GM18520 (cell line): Measurements from ENCODE around the gene GALNT10.

Experiments used
- ATAC-seq: cut with Tn5 transposase; IDR thresholded peaks from one replicate; pipeline ENCODE4 v1.9.1; 2021; ENCODE audit not compliant: unreplicated experiment

GALNT10 gene

DNA sequence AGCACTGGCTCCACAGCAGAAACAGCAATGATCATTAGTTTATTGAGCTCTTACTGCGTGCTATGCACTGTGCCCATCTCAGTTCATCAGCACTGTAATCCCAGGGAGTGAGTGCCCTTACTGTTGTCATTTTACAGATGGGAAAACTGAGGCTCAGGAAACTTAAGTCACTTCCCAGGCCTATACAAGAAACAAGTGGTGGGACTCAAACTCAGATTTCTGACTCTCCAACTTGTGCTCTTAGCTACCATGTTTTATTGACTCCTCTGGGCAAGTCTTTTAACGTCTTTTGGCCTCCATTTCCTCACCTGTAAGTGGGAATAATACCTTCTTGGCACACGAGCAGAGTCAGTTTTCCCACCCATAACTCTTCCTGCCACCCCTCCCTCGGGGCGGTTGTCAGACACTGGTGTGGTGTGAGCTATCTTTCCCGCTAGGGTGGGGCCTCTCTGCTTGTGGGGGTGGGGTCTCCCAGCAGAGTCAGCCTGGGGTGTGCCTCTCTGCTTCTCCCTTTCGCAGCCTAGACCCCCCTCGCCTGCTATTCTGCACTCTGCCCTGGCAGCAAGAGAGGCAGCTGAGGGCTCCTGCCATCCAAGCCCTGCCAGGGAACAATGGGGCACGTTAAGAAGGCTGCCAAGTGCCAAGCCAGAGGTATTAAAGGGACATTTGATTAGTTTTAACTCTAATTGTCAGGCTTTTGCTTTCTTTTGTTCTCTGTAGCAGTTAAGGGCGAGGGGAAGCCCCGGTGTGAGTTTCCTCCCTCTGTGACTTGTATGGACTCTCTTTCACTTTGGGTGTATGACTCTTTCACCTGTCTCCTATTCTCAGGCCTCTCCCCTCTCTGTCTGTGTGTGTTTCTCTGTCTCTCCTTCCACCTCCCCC lies 12.1 kb downstream of the GALNT10 start:
- ATAC-seq, result peak; percentile 92

DNA sequence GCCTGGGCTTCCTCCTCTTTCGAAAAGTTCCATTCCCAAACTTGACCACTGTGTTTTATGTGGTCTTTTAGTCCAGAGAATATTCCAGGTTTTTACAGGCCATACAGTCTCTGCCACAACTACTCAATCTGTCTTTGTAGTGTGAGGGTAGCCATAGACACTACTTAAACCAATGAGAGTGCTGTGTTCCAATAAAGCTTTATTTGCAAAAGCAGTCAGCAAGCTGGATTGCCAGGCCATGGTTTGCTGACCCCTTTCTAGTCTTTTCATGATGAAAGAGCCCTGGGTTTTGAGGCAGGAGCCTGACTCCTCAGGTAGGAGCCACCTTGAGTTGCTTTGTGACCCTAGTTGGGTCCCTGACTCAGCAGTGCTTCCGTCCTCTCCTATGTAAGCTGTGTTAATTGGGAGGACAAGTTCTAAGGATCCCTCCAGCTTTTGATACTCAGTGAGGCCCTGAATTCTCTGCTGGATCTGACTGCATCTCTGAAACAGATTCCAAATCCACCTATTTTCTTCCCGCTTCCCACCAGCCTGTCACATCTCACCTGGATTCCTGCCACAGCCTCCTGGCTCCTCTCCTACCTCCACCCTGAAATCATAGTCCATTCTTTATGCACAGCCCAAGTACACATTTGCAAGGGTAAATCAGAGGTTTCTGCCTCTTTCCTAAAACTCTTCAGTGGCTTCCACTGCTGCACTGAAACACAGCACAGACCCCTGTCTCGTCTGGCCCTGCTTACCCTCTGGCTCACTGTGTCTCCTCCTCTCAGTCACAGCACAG lies 13.5 kb downstream of the GALNT10 start:
- ATAC-seq, result no peak

DNA sequence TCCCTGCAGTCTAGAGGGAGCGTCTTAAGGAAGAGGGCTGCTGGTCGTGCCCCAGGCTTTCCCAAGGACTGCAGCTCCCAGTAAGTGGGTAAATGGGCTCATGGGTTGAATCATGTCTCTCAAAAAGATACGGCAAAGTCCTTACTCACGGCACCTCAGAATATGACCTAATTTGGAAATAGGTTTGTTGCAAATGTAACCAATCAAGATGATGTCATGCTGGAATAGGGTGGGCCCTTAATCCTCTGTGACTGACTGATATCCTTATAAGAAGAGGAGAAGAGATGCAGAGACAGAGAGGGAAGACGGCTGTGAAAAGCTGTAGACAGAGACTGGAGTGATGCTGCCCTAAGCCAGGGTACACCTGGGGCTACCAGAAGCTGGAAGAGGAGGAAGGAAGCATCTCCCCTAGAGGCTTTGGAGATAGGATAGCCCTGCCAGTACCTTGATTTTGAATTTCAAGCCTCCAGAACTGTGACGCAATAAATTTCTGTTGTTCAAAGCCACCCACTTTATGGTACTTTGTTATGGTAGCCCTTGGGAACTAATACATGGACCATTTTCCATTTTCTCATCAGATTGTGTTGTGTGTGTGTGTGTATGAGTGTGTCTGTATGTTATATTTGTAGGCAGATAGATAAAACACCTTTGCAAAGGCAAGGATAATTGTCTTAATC lies 15.0 kb downstream of the GALNT10 start:
- ATAC-seq, result no peak

DNA sequence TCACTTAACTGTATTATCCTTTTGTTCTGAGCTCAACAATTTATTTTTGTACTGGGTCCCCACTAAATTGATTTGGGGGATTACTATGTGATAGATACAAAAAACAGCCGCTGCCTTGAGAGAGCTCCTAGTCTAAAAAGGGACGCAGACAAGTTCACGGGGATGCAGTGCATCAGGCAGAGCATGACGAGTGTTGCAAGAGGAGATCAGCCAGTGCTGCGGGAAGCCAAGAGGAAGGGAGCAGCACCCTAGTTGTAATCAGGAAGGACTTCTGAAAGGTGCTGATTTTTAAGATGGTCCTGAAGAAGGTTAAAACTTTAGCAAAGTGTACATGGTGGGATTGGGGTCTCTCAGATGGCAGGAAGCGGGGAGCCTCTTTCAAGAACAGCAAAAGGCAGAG lies 15.8 kb downstream of the GALNT10 start:
- ATAC-seq, result no peak

DNA sequence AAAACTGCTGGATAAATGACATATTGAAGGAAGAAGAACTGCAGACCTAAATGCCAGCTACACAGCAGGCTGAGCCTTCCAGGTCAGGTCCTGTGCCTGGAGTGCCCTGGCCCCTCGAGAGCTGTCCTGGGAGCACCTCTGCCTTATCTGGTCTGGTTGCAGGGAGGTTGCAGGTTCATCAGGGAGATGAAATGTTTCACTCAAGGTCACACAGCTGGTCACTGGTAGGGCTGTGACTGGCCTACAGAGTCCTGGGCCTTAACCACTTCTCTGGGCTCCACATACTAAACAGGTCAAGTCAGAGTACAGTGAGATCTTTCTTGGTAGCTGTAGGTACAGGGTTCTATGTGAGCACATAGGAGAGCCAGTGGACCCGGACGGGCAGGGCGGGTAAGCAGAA lies 16.7 kb downstream of the GALNT10 start:
- ATAC-seq, result no peak

DNA sequence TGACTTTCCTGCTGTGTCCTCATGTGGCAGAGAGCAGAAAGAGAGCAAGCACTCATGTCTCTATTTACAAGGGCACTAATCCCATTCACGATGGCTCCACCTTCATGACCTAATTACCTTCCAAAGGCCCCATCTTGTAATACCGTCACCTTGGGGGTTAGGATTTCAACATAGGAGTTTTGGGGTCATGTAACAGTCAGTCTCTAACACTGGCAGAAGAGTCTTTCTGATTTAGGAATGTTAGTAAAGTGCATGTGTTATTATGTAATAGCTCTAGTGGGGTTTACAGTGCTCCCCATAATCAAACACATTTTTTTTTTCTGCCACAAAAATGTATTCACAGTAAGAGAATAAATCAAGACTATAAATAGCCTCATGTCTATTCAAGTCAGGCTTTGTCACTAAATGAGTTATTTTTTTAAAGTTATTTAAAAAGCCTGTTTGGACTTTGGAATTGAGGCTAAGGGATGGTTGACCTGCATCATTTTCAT lies 19.1 kb downstream of the GALNT10 start:
- no peak for ATAC-seq

DNA sequence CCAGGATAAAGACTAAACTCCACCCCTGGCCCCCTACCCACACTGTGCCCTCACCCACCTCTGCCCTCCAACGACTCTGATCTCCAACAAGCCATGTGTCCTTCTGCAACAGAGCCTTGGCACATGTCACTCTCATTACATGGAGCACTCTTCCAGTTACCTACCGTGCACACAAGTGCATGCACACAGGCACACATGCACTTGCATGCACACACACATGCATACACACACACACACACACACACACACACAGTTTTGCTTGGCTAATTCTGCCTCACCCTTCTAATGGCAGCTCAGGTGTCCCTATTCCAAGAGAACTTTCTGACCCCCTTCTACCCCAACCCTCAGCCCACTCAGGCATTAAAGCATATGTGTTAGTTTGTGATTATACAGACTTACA lies 19.6 kb downstream of the GALNT10 start:
- ATAC-seq, result no peak

DNA sequence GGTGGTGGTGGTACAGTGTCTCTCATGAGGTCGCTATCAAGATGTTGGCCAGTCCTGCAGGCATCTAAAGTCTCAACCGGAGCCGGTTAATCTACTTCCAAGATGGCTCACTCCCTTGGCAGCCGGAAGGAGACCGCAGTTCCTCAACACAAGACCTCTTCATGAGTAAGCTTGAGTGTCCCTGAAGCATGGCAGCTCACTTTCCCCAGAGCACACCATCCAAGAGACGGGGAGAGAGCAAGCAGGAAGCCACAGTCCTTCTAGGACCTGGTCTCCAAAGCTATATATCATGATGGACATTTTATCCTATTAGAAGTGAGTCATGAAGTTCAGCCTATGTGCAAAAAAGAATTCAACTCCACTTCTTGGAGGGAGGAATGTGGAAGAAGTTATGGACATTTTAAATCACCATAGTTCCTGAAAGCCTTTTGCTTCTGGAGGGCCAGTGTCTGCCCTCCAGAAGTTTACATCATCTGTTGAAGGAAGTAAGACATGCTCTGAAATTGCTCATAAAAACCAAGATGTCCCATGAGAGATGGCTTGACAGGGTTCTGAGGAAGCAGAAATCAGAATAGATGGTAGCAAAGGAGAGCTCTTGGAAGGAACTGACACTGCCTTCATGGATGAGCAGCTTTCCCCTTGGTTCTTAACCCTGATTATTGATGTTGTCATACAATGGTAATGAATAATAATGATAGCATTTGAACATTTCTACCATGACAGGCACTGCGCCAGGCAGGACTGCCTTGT lies 21.3 kb downstream of the GALNT10 start:
- ATAC-seq, result no peak

DNA sequence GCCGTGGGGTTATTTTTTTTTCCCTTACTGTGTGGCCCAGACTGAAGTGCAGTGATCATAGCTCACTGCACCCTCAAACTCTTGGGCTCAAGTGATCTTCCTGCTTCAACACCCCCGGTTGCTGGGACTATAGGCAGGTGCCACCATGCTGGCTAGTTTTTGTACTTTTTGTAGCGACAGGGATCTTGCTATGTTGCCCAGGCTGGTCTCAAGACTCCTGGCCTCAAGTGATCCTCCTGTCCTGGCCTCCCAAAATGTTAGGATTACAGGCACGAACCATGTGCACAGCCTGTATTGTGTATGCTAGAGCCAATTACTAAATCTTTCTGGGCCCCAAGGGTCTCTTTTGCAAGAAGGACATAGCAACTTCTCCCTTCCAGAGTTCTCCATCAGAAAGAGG lies 23.1 kb downstream of the GALNT10 start:
- ATAC-seq, result no peak

DNA sequence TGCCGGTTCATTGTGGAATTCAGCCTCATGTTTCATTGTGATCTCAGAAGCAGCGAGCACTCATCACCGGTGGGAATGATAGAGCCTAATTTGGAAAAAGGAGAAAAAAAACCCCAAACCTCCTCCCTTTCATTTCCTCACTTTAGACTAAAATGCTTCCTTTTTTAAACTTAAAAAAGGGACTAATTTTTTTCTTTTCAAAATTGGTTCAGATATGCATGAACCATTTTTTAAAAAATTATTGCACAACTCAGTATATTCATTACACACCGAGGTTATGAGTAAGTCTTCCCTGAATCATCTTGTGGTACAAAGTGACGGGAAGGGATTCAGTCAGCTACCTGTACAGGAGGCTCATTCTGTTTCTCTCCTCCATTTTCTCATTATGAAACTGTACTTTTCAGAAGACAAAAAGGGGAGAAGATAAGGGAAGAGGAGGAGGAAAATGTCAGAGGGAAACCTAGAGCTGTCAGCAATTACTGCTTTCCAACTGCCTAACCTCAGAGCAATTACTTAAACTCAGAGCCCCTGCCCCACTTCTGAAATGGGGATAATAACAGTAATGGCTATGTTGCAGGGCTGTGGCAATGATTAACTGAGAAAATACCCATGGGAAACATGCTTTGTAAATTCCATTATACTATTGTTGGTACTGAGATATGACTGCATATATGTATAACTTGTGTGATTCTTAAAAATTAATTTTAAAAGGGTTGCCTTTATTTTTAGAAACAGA lies 24.0 kb downstream of the GALNT10 start:
- peak; percentile 88 for ATAC-seq

DNA sequence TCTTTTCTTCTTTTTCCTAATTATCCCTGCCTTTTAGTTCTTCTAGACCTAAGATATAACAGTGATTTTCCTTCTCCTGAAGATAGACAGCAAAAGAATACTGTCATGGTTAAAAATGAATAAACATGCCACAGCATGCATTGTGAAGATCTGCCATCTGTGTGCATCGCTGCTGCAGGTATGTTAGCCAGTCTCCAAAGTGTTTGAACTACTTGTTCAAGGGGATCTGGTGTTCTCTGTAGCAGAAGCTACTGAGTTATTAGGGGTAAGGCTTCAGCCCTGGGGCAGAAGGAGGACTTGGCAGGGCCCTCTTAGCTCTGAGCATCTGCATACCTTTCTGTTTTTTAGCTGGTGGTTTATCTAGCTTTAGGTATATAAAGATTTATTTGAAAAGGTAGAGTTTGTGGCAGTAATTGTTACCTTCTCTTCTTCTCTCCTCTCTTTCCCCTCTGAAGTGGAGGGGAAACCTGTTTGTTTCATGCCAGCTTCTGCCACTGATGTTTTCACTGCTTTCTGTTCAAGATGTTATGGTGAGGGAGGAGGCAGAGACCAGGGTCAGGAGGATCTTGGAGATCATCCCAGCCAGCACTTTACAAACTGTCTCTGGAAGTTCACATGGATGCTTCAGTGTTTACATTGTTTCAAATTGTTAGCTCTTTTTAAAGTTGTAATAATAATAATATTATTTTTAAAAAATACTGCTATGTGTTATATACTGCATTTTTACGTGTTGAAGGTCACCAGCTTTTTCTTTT lies 25.2 kb downstream of the GALNT10 start:
- no peak for ATAC-seq

DNA sequence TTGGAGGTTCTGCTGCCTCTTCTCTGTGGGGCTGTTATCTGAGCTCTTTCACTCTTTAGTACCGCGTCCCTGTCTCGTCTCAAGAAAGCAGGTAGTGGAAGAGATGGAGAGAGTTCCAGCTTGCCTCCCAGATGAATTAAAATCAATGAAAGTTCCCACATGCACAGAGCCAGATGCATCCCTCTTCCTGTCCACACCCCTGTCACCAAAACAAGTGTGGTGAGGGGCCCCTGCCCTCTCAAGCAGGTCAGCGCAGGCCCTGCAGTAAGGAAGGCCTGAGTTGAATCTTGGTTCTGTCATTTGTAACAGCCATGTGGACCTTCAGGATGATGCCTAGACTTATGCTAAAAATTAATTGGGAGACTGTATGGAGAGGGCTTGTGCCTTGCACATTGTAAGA lies 26.9 kb downstream of the GALNT10 start:
- no peak for ATAC-seq

DNA sequence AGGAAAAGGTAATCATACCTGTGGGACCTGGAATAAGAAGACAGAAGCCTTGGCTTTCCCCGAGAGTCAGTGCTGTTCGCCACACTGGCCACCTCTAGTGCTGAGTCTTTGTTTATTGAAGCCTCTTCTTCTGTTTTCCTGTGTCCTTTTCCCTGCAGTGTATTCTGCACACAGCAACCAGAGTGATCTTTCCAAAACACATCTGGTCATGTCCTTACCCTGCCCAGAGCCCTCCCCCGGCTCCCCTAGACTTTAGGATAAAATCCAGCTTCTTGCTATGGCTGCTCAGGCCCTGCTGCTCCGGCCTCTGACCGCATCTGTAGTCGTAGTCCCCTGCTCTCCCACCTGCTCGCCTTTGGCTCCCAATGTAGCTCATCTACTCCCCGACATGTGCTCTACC lies 28.3 kb downstream of the GALNT10 start:
- no peak for ATAC-seq

DNA sequence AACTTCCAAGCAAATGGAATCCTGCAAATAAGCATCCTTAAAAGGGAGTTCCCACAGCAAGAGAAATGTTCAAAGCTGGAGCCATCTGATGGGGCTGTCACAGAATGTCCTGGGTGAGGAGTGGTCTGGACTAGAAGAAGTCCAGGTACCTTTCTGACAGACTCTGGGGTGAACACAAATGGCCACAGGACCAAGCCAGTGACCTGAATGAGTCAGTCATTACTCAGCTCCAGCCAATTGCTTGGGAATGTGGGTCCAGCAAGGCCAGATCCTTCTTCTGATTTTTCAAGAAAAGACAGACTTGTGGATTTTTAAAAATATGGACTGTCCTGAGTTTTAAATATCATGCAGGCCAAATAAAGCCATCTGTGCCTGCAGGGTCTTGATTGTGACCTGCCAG lies 30.1 kb downstream of the GALNT10 start:
- no peak for ATAC-seq

DNA sequence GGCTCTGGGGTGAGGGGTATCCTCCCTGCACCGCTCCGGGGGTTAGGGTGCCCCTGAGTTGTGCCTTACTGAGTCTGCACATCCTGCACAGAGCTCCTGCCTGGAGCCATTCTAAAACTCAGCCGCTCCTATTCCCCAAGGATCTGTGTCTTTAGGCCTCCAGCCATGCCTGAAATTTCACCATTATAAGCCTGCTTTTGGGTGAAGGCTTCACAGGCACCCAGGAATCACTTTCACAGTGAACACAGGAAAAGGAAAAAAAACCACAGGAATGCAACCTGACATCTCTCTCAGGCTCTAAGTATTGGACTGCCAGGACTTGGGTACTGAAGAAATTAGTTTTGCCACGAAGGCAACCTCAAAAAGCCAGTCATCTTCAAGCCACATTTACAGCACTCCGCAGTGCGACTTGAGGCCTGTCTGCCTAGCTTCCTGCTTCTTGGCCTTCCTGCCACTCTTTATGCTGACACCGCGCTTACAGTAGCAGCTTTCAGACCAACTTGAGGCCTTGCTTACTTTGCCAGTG lies 30.9 kb downstream of the GALNT10 start:
- ATAC-seq, result no peak

DNA sequence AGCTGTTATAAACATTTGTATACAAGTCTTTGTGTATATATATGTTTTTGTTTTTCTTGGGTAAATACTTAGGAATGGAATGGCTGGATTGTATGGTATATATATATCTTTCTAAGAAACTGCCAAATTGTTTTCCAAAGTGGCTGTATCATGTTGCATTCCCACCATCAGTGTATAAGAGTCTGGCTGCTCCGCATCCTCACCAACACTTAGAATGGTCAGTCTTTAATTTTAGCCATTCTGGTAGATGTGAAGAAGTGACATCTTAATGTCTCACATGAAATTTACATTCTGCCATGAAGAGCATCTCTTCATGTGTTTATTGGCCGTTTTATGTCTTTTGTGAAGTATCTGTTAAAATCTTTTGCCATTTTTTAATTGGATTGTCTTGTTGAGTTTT lies 31.9 kb downstream of the GALNT10 start:
- no peak for ATAC-seq

DNA sequence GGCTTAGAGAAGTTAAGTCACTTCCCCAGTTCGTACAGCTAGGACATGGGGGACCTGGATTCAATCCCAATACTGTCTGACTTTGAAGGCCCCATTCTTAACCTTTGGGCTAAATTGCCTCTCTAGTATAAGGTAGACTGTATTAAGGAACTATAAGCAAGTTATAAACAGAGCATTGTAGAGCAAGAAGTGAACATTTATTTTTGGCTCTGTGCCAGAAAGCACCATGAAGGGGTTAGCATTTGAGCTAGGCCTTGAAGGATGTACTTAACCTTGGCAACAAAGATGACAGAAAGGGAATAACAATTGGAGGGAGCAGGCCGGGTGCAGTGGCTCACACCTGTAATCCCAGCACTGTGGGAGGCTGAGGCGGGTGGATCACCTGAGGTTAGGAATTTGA lies 32.8 kb downstream of the GALNT10 start:
- ATAC-seq, result no peak

DNA sequence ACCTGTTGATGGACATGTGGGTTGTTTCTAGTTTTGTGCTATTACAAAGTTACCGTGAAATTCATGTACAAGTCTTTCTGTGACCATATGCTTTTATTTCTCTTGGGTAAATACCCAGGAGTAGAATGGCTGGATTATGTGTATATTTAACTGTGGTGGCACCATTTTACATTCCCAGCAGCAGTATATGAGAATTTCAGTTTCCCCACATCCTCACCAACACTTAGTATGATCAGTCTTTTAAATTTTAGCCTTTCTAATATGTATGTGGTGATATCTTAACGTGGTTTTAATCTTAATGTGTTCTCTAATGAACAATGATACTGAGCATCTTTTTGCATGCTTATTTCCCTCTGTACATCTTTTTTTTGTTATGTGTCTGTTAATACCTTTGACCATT lies 36.6 kb downstream of the GALNT10 start:
- ATAC-seq, result no peak

DNA sequence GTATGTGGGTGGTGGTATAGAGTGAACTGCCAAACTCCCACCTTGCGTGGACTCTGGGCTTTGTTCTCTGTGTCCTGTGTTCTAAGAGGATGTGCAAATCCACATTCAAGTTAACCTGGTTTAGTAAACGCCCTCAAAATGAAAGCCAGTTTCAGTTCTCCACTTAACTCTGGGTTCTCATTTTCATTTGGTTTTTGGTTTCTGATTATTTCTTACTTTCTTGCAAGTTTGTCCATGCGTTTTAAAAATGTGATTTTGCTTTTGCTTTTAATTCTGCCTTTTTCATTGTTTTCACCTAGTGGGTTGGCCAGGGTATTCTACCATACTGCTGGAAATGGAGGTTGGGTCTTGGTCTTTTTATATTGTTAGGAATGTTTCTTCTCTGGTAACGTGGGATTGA lies 38.2 kb downstream of the GALNT10 start:
- ATAC-seq, result peak; percentile 80
